GM19455 (cell line): ENCODE measurements around the gene ABCB8.
A peak's percentile ranks its signal among the peaks of the same experiment; 100 is the strongest.

ENCODE experiments used
- ATAC-seq: cut with Tn5 transposase; IDR thresholded peaks from one replicate; pipeline ENCODE4 v1.9.1; 2021; ENCODE audit not compliant: unreplicated experiment

ABCB8 gene

DNA sequence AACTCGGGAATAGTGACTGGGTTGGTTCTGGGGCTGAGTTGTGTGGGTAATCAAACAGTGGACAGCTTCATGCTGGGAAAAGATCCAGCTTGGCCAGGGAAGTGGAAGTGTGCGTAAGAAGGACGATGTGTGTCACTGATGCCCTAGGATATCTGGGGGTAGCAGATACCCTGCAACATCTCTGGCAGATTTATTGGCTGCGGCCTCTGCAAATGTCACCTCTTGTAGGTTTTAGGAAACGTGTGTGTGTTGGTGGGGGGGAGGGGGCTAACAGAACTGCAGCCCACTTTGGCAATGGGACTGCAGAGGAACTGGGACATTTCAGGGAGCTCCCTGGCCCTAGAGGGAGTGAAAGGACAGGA lies 57.1 kb downstream of the ABCB8 start:
- ATAC-seq, result no peak

DNA sequence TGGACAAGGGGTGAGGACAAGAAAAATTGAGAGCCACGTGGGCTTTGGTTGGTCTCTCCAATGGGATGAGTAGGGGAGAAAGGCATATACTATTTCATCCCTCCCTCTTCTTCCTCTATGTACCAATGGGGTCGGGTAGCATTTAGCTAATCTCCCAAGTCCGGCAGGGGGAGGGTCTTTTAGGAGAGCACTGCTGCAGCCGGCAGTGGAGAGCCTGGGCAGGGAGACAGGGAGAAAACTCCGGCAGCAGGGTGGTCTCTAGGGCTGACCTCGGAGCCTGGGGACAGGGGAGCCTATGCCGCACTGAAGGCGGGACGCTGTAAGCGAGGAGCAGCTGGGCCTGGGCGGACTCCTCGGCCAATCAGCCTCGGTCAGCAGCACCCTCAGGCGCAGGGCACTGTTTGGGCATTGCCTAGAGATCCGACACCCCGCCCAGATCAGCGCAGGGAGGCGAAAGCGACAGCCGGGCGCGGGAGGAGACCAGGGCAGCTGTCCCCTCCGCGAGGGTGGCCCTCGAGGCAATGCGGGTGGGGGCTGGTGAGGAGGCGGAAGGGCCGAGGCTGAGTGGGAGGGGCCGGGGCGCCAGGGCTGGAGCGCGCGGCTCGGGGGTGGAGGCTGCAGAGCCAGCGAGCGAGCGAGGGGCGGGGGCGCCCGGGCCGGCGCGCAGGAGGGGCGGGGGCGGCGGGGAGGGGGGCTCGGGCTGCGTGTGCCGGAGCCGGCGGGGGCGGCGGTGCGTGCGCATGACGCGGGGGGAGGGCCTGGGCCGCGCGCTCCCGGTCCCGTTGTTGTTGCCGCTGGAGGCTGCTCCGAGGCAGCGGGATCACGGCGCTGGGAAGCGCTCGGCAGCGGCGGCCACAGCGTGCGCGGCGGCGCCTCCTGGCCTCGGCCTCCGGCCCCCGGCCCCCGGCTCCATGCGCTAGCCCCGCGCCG lies 57.7 kb downstream of the ABCB8 start, which contains the start of gene AGAP3:
Gene AGAP3, plus strand, starts transcription at position 785 of the 930 bp plus-strand sequence. CDS start 267 bp downstream, outside the sequence.
- ATAC-seq, result peak; percentile 34

DNA sequence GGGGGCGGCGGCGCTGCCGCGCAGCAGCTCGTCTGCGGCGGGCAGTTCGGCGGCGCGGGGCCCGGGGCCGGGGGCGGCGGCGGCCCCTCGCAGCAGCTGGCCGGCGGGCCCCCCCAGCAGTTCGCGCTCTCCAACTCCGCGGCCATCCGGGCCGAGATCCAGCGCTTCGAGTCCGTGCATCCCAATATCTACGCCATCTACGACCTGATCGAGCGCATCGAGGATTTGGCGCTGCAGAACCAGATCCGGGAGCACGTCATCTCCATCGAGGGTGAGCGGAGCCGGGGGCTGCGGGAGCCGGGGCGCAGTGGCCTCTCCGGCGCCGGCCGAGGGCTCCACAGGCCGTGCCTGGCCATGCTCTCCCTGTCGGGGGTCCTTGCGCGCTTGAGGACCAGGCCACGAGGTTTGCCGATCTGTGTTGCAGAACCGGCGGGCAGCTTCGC lies 58.6 kb downstream of the ABCB8 start:
- ATAC-seq, result no peak

DNA sequence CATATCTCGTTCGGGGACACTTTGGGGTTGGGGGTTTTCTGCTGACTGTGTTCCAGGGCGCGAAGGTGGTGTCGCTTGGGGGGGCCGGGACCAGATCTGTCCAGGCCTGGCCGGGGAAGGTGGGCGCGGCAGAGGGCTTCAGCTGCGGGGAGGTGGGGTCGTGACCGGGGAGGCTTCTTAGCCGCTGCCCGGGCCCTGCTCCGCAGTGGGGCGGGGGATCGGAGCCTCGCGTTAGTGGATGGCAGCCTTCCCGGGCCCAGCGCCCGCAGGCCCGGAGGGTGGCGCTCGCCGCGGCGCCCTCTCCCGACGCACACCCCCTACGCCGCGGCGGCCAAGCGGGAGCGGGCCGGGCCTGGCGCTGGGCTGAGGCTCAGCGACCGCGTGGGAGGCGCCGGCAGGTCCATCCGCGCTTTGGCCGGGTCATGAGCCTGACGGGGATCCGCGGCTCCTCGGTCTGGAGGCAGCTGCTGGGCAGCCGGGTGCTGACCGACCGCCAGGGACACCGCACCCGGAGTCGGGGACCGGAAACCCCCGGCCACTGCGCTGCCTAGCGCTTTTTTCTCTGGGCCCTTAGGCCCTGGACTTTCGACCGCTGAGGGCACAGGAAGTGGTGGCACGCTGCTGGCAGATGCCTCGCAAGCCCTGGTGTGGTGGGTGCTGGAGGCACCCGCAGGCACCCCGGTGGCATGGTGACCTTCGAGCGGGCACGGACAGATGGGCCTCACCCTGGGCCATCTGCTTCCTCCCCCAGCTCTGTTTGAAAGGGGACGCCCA lies 59.2 kb downstream of the ABCB8 start:
- ATAC-seq, result no peak

DNA sequence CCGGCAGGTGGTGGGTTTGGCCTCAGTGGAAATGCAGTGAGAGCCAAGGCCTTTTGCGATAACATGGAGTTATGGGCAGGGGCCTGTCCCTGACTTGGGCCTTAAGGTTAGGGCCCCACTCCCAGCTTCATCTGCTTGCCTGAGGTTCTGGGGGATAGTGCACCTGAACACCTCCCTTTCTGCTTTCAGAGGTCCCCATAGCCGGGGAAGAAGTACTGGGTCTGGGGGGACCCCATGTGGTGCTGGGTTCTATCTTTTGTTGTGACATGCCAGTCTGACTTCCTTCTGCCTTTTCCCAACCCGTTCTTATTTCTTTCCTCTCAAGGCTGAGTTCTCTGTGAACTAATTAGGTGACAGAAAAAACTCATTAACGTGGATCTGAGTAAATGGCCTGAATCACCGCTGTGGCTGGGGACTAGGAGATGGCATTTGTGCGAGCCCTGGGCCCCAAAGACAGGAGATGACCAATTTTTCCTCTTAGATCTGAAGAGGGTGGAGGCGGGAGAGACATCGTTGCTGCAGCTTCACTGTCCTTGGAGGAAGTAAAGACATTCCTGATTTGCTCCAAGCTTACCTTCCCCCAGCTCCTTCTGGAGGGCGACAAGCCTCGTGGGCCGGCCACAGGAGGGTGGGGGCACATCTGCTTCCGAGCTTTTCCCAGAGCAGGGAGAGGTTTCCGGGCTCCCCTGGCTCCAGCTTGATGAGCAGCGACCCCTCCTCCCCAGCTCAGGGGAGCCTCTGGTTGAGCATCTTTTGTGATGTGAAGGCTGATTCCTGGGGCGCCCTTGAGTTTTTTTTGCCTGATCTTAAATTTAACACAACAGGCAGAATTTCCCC lies 60.0 kb downstream of the ABCB8 start:
- no peak for ATAC-seq

DNA sequence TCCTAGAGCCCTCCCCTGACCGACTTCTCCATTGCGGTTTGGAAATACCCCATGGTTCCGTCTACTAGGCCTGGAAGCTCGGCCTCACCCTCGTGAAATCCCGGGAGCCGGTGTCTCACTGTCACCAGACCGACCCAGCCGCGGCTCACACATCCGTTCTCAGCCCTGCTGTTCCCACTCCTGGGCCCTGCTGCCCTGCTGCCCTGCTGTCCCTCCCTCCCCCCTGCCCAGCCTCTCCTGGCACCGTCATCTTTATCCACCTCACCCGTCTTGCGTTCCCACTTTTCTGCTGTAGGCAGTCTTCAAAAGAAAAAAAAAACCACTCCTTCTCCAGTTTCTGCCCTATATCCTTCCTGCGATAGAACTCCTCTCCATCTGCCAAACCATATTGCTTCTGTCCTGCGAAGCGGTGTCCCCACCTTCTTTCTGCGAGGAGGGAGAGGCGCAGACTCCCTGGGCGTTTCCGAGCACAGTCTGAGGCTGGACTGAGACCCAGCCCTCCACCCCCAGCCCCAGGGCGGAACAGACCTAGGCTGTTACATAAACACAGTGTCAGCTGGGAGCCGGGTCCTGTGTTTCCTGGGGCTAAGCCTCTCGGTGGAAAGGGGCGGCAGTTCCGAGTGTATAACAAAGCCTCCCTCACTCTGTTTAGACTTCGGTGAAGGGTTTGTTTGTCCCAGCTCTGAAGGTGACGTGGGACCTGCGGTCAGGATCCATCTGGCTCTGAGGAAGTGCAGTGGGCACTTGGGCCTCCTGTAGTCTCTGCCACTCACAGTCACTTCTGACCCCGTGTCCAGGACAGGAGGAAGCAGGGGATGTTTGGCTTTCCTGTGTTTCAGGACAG lies 60.8 kb downstream of the ABCB8 start:
- no peak for ATAC-seq

DNA sequence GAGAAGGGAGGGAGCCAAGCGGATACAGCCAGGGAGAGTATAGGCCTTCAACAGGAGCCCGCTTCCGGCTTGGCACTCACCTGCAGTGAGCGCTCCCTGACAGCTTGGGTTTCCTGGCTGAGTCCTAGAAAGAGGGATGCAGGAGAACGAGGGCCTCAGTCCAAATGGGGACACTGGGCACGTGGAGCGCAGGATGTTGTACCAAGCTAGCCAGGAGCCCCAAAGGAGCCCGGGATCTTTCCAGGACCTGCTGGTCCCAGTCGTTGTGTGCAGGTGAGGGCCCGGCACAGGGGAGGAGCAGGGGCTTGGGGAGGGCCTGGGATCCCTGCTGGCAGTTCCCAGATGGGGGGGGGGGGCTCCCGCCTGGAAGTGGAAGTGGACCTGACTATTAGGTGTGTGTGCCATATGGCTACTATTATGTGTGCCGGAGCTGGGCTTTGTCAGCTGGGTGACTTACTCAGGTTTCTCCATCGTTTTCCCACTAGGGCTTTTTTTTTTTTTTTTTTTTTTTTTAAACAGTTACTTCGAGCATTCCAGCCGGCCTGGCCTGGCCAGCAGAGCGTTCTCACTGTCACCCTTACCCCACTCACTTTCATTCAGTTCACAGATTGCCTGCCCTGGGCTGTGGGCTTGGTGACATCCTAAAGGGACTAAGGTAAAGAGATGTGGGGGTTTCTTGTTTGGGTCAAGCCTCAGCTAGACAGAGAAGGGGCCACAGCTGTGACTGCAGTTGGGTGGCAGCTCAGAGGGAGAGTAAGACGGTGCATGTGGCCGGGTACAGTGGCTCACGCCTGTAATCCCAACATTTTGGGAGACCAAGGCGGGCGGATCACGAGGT lies 61.9 kb downstream of the ABCB8 start:
- ATAC-seq, result no peak

DNA sequence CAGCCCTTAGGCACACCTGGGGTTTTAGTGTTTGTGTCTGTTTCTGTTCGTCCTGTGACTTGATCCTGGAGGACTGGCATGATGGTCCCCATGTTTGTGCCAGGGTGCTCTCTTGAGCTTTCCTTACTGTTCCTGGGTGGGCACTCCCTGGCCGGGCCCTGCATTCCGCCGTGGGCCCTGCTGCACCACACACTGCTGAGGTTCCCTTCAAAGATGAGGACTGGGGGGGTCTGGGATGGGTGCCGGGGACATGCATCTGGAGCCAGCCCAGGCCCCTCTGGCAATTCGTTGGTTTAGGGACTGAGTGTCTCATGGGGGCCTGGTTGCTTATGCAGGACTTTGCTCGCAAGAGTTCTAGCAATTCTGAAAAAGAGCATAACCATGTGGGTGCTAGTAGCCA lies 62.8 kb downstream of the ABCB8 start:
- no peak for ATAC-seq

DNA sequence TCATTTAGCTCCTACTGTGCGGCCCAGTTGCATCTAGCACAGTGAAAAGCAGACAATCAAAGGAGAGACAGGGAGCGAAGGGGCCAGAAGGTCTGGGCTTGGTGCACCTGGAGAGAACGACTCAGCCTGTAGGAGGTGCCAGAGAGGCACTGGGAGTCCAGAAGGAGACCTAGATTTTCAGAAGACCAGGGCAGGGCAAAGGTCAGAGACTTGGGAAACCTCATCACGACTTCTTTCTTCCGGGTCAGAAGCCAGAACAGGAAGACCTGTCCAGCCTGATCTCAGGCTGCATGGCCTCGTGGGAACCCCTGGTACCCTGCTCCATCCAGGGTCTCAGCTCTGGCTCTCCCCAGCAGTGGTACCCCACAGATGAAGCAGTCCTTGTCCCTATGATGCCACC lies 63.2 kb downstream of the ABCB8 start:
- ATAC-seq, result no peak

DNA sequence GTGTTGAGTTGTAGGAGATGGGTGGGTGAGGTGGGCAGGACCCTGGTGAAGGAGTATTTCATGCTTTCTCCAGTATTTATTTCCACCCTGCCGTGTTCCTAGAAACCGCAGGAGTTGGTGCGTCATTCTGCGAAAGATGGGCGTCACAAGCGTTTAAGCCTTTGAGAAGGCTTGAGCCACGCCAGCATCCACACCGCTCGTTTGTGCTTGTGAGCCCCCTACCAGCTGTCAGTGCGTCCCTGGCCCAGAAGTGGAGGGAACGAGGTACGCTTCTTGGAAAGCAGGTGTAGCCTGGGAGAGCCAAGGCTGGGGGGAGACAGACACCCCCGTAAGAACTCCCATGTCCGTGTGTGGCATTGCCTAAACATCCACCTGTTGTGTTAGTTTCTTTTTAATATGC lies 63.7 kb downstream of the ABCB8 start:
- ATAC-seq, result no peak

DNA sequence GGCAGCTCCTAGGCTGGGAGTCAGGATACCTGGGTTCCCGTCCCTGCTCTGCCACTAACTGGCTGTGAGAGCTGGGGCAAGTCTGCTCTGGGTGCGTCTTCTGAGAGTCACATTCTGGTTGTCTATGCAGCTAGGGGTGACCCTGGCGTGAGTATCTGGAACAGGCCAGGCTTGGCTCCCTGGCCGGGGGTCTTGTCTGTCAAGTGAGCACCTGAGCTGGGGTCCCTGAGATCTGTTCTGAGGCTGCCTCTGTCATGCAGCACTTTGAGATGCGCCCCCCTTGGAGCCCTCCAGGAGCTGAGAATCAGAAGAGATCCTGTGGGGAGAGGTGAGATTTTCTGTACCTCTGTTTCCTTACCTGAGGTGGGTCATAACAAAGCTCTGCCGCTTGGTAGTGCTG lies 65.5 kb downstream of the ABCB8 start:
- no peak for ATAC-seq

DNA sequence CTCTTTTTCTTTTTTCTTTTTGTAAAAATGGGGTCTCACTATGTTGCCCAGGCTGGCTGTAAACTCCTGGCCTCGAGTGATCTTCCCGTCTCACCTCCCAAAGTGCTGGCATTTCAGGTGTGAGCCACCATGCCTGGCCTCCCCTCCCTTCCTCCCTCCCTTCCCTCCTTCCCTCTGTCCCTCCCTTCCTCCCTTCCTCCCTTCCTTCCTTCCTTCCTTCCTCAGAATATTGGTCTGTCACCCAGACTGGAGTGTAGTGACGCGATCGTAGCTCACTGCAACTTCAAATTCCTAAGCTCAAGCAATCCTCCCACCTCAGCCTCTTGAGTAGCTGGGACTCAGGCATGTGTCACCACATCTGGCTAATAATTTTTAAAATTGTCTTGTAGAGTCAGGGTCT lies 66.4 kb downstream of the ABCB8 start:
- no peak for ATAC-seq

DNA sequence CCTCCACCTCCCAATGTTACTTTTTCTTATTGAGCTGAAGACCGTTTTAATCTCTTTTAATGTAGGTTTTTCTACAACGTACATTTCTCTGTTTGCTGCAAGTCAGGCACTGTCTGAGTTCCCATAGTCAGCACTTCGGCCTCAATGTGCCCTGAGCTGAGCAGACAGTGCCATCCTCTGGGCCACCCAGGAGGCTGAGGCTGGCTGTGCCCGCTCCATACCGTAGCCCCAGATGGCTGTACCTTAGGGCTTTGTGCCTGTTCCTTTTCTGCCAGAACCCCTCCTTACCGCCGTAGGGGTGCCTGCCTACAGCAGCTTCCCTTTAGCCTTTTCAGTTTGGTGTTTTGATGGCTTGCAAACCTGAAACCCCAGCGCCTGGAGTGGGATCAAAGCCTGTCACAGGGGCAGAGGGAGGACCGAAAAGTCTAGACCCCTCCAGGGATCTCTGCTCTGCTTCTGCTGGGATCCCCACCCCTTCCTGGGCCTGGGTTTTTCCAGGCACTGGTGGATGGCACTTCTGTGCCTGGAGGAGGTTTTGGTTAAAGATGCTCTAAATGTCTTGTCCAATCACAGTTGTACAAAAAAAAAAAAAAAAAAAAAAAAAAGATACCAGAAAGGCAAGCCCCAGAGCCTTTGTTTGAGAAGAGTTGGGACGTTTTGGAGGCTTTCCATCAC lies 67.0 kb downstream of the ABCB8 start:
- no peak for ATAC-seq

DNA sequence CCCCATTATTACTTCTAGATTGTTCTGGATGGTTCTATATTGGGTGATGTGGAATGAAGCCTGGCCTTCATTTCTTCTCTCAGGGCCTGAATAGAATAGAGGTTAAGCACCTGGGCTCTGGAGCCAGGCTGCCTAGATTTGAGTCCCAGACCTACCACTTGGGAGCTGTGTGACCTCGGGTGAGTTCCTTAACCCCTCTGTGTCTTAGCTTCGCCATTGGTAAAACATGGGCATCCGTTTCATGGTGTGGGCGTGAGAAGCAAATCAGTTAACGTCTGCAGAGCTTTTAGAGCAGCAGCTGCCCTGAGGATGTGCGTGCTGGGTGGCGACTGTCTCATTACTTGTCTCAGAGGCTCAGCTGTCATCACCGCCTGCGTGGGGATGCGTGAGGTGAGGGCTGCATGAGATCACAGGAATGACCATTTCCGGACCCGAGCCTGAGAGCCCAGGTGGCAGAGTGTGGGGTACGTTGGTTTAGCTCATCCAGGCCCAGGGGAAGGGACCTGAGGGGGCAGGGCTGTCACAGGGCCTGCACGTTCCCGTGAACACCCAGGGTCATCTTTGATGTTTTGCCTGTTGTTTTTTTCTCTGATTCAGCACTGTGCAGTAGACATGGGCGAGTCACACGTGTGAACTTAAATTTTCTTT lies 67.7 kb downstream of the ABCB8 start:
- no peak for ATAC-seq
